ENCODE results near the gene TBC1D30.
"Not testable (repeated sequence)": the region's sequence is repeated elsewhere in the genome, so short reads cannot be mapped to it uniquely, and the experiment has no call there.

TBC1D30 gene

GRCh38 chr12:64824500-64825142 is at the start of gene TBC1D30:
Gene TBC1D30 (plus strand): TSS chr12:64824647. CDS start chr12:64824880, 233 bp downstream.
- DNase-seq: peak in 27 of 56 donors; percentile 8 to 63 (median 32)

GRCh38 chr12:64775147-64775736 is 49.2 kb upstream of the TBC1D30 start:
- DNase-seq: not testable (repeated sequence)

DNA sequence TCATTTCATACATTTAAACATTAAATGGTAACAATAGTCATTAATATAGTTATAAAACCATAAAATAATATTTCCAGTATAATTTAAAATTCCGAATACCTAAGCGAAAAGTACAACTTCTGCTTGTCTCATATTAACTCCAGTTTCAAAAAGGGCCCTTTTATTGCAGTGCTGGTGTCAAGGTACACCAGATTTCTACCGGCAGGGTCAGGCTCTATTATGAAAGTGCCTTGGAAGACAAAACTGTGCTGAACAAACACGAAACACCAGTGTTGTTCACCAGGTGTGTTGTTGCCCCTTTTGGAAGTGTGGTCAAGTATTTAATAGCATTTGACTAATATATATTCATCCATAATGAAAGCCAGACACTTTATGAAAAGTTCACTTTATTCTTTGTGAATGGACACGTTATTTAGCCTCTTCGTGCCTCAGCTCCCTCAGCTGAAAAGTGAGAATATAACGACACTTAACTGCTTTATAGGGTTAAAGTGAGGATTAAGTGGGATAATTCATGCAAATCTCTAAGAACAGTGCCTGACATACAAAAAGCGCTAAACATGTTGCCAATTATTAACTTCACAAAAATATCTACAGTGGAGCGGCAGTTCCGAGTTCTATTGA is 45.0 kb upstream of the TBC1D30 start:
- DNase-seq: no peak

- DNase-seq: peak in 1 of 56 donors; percentile 2
These were observed 44.3 kb upstream of the TBC1D30 start for GRCh38 chr12:64780132-64780530.

- peak in 9 of 56 donors; percentile 4 to 39 (median 19) for DNase-seq
These were observed 43.7 kb upstream of the TBC1D30 start for GRCh38 chr12:64780531-64781279.

DNA sequence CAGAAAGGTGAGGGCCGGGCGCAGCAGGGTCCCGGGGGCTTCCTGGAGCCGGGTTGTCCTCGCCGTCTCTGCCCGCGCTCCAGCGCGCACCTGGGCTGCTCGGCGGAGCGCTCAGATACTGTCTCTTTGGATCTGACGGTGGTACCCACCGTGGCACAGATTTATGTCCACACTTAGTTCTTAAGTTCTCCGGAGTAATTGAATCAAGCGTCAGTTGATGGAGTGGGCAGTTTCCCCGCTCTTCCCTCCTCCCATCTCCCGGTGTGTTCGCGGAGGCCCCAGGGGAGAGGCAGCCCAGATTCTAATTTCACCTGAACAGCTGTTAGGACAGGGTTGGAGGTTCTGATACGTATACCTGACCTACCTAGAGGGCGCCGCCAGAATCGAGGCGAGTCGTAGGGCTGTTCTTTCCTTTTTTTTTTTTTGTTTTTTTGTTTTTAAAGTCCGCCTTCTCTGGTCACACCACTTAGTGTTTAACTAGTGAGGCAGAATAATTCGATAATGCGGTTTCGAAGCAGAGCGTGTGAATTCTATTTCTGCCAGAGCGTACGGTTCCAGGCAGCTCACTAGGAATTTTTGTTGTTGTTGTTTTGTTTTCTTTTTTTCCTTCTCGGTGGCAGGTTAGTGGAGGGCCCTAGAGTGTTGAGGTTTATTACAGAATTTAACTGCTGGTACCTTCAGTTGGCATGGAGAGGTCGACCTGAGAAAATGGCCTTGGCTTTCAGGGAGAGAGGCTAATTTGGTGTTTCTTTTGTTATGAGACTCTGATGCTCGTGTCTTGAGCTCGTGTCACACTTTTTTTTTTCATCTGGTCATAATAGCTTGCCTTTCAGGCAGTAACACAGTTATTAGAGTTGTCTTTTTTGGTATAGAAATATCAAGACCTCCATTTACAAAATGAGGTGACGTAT is 42.9 kb upstream of the TBC1D30 start:
- no peak for DNase-seq

DNA sequence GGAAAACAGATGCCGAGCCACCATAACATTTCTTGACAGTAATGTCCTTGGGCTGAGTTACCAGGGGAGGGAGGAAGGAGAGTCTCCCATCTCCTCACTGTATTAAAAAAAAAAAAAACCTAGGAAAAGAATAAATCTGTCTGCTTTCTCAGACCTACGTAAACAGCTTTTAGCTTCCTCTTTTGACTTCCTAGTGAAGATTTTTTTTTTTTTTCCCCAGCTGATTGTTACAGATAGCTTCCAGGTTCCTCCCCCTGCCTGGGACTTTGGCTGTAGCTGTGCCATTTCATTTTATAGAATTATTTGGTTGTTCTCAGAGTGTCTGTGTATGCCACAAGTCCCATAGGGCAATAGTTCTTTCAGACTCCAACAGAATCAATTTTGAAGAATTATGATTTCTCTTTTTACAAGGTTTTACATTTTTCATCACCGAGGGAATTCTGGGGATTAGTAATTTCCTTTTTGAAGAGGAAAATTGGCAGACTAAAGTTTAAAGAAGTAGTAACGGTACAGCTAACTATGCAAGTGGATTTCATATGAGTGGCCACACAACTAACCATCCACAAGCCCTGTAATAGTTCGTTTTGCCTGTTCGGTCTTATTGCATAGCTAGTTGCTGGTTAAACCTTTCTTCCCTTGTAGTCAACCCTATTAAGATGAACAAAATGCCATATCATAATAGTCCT is 42.1 kb upstream of the TBC1D30 start:
- no peak for DNase-seq

GRCh38 chr12:64785838-64786237 is 38.6 kb upstream of the TBC1D30 start:
- no peak for DNase-seq

- no peak for DNase-seq
These were observed 34.3 kb upstream of the TBC1D30 start for GRCh38 chr12:64790166-64790565.

DNA sequence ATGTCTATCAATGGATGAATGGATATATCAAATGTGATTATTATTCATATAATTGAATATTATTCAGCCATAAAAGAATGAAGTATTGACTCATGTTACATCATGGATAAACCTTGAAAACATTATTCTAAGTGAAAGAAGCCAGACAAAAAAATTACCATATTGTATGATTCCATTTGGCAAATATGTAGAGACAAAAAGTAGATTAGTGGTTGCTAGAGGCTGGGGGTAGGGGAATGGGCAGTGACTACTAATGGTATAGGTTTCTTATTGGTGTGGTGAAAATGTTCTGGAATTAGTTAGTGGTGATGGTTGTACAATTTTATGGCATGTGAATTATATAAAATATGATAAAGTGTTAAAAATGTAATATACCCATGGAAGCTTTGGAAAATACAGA is 33.4 kb upstream of the TBC1D30 start:
- no peak for DNase-seq

- no peak for DNase-seq
These were observed 32.3 kb upstream of the TBC1D30 start for GRCh38 chr12:64792128-64792527.

DNA sequence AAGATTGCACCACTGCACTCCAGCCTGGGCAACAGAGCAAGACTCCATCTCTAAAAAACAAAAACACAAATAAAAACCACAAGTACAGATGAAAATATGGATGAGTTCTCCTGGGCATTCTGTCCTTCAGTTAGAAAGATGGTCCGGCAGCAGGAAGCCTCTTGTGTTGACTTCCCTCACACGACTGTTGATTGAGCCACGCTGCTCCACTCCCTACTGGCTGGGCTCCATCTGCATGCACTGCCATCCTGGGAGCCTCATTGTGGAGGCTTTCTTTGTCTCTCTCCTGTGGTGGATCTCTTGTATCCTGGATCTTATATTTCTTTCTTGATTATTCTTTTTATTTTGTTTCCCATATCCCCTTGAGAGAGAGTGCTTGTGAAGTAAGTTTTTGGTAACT is 30.8 kb upstream of the TBC1D30 start:
- DNase-seq: no peak

- no peak for DNase-seq
These were observed 30.1 kb upstream of the TBC1D30 start for GRCh38 chr12:64794305-64794704.

DNA sequence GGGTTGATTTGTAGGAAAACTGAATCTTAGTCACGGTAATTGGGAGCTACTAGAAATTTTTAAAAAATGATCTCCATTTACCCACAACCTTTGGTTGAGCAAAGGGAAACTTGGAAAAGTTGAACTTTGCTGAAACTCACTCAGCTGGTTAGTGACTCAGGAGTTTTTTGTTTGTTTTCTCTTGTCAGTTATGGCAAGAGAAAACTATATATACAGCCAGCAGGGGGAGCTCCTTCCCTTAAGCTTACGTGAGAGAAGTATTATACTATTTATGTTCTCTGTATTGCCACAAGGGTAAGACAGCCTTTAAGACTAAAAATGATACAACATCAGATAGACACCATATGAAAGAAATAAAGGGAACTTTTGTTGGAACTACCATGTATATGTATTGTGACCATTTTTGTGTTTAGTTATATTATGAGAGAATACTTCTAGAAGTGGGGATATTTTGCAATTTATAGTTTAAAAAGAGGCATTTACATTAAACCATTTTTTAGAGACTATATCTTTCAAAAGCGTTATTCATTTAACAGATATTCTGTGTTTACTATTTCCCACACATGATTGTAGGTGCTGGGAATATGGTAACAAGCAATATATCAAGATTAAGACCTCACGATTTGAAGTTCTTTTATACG is 28.1 kb upstream of the TBC1D30 start:
- peak in 13 of 56 donors; percentile 4 to 80 (median 18) for DNase-seq

DNA sequence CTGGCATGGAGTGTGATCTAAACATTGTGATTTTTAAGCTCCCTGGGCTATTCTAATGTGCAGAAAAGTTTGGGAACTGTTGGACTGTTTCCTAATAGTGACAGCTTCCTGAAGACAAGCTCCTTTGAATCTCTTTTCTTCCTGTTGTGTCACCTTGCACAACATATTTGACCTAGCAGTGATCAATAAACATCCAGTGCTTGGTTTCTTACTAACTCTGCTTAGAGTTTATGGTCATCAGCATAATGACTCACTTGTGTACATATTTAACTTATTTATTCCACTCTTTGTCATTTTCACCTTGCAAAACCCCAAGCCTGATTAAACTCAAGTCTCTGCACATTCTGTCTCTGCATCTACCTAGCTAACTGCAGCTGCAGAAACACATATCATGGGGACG is 27.3 kb upstream of the TBC1D30 start:
- no peak for DNase-seq

DNA sequence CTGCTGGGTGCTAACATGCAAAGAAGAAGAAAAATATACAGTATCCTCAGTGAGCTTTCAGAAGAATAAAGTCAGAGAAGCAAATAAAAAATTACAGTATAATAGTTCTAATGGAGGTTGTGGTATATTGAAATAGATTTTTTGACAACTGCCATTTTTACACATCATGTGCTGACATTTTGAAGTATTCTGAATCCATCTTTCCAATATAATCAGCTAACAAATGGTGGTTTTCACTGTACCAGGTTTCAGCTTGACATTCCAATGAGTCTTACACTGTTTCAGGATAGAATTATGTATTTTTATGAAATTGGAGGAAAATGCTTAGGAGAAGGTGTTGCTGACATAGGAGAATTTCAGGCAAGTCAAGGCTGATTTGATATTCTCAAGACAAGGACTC is 26.3 kb upstream of the TBC1D30 start:
- no peak for DNase-seq

- no peak for DNase-seq
These were observed 23.8 kb upstream of the TBC1D30 start for GRCh38 chr12:64800640-64801039.

DNA sequence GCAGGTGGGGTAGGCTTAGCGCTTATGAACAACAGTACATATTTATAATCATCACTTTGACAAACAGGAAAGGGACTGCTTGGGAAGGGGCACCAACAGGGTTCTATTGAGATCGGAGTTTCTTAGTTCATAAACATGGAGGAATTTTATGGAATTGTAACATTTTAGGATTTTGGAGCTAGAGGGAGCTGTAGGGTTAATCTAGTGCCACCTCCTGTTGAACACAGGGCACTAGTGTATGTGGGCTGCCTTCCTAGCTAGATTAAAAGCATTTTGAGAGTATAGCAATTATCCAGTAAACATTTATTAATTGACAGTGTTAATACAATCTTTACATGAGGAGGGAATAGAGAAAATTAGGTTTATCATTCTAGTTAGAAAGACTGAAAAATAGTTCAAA is 23.1 kb upstream of the TBC1D30 start:
- no peak for DNase-seq

GRCh38 chr12:64802180-64802775 is 22.2 kb upstream of the TBC1D30 start:
- peak in 21 of 56 donors; percentile 2 to 51 (median 23) for DNase-seq
